DND-41 (cell line): Measurements from ENCODE around the gene GBA3.

Experiments
- EZH2 ChIP-seq: IDR thresholded peaks from 3 replicates; pipeline ENCODE4 v1.6.1; 2012; ENCODE audit warnings: borderline replicate concordance, low read depth, mild to moderate bottlenecking, moderate library complexity, low read length, inconsistent platforms; ENCODE audit not compliant: severe bottlenecking
- TF ChIP-seq, protein P1 (sequence below): IDR thresholded peaks from 2 replicates; pipeline ENCODE4 v1.5.1; 2012; ENCODE audit warnings: borderline replicate concordance, low read length, moderate library complexity, mild to moderate bottlenecking; ENCODE audit not compliant: poor library complexity, severe bottlenecking; ENCODE audit errors: extremely low read depth

DNA sequence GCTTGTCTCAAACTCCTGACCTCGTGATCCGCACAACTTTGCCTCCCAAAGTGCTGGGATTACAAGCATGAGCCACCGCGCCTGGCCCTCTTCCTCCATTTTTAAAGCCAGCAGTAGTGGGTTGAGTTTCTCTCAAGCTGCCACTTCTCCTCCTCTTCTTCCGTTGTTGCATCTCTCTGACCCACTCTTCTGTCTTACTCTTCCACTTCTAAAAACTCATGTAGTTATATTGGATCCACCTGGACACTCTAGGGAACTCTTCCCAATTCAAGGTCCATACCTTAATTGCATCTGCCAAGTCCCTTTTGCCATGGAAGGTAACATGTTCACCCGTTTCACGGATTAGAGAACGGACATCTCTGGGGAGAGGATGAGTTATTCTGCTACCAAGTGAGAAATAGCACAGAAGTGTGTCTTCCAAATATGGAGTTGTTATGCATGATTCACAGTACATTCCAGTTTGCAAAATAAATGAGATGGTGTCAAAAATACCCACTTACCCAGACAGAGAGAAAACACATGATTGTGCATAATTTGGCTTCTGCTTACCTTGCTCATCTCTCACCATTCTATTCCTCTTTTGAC is 51.8 kb downstream of the GBA3 start:
- TF ChIP-seq, protein P1, sequence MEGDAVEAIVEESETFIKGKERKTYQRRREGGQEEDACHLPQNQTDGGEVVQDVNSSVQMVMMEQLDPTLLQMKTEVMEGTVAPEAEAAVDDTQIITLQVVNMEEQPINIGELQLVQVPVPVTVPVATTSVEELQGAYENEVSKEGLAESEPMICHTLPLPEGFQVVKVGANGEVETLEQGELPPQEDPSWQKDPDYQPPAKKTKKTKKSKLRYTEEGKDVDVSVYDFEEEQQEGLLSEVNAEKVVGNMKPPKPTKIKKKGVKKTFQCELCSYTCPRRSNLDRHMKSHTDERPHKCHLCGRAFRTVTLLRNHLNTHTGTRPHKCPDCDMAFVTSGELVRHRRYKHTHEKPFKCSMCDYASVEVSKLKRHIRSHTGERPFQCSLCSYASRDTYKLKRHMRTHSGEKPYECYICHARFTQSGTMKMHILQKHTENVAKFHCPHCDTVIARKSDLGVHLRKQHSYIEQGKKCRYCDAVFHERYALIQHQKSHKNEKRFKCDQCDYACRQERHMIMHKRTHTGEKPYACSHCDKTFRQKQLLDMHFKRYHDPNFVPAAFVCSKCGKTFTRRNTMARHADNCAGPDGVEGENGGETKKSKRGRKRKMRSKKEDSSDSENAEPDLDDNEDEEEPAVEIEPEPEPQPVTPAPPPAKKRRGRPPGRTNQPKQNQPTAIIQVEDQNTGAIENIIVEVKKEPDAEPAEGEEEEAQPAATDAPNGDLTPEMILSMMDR: no peak
- no peak for TF ChIP-seq EZH2
